Activated CD4-positive, alpha-beta T cell treated with anti-CD3 and anti-CD28 coated beads for 36 hours (primary cell): ENCODE results near the gene CTTNBP2NL. TPM values are rescaled to one million over a fixed set of nuclear protein-coding genes. Genes with fewer than 3 reads are reported as not detected.

ENCODE experiments used
- ATAC-seq: fragments of 200-7000 bp; cut with Tn5 transposase; one replicate; pipeline ENCODE4 v1.10.0; 2021; ENCODE audit warnings: mild to moderate bottlenecking, moderate library complexity
- CTCF ChIA-PET: fragments of 350-600 bp; sonication (Branson Sonifier 250); formaldehyde crosslinking; loops from one replicate; lab custom pipeline; 2021; ENCODE audit warnings: antibody characterized with exemption; lab: Charles Lee
- POLR2A ChIA-PET: fragments of 350-600 bp; sonication (Branson Sonifier 250); formaldehyde crosslinking; loops from one replicate; lab custom pipeline; 2021; ENCODE audit warnings: antibody characterized with exemption, inconsistent platforms; lab: Charles Lee
- DNase-seq: peaks from one replicate; pipeline ENCODE4 v3.0.0-alpha.2; 2020
- H3K27ac Mint-ChIP-seq: one replicate; pipeline ENCODE4 v1.8.0; 2021; ENCODE audit warnings: mixed read lengths
- H3K27me3 Mint-ChIP-seq: one replicate; pipeline ENCODE4 v1.8.0; 2021; ENCODE audit warnings: mixed read lengths
- H3K36me3 Mint-ChIP-seq: one replicate; pipeline ENCODE4 v1.8.0; 2021; ENCODE audit warnings: low read depth, mixed read lengths
- H3K4me1 Mint-ChIP-seq: one replicate; pipeline ENCODE4 v1.8.0; 2021; ENCODE audit warnings: mixed read lengths
- H3K4me3 Mint-ChIP-seq: one replicate; pipeline ENCODE4 v1.8.0; 2021; ENCODE audit warnings: mild to moderate bottlenecking, moderate library complexity, mixed read lengths
- H3K9me3 Mint-ChIP-seq: one replicate; pipeline ENCODE4 v1.8.0; 2021; ENCODE audit warnings: low read depth, mixed read lengths
- intact Hi-C, 2 experiments: fragments of 100-400 bp; cut with DNase I in 1 of 2; cut with micrococcal nuclease in 1 of 2; formaldehyde crosslinking; loops; one replicate each; pipeline versions ENCODE4 v1.14.2 to v1.15.1; 2022 to 2024; cut with DNase I, micrococcal nuclease
- total RNA-seq, 2 experiments: library from RNA; stranded (reverse); gene quantifications; one replicate each; pipeline ENCODE4 v1.2.3, GENCODE V29; 2021

CTTNBP2NL gene
- total RNA-seq, 2 experiments from 2014 or later: 2.9 to 3.3 TPM

GRCh38 chr1:112493351-112493750 is 97.3 kb downstream of the CTTNBP2NL start:
- H3K4me3 Mint-ChIP-seq: no peak overlapping the region

GRCh38 chr1:112496290-112496689 is 100.3 kb downstream of the CTTNBP2NL start:
- Mint-ChIP-seq H3K36me3 (no peaks in the 10 kb centered on the region), H3K9me3 (no peaks in the 10 kb centered on the region), H3K4me3 (no peak overlapping the region), H3K4me1 (no peaks in the 10 kb centered on the region), H3K27me3 (peaks cover 22% of the 10 kb centered on the region), H3K27ac (no peak overlapping the region)
- intact Hi-C loops: no loop called here
- ChIA-PET POLR2A (no interaction called here), CTCF (no interaction called here)
- ATAC-seq (no peak), DNase-seq (no peak)

More at GRCh38 chr1:112493351-112493750, 97.3 kb downstream of the CTTNBP2NL start:
- Mint-ChIP-seq H3K27me3 (peaks cover 10% of the 10 kb centered on the region), H3K9me3 (no peaks in the 10 kb centered on the region), H3K36me3 (no peaks in the 10 kb centered on the region), H3K27ac (no peak overlapping the region), H3K4me1 (no peaks in the 10 kb centered on the region)
- ATAC-seq (no peak), DNase-seq (no peak)
- CTCF ChIA-PET: interaction anchor here (1.4 to 1.9 kb wide), 2 partner anchors 8 to 13 kb away, joined by 4 to 5 read pairs; no protein-coding TSS in a partner anchor
- intact Hi-C loops: no loop called here
- POLR2A ChIA-PET: no interaction called here

GRCh38 chr1:112501810-112502641 is 106.0 kb downstream of the CTTNBP2NL start:
- H3K4me3 Mint-ChIP-seq: peak overlapping the region; percentile 26
- DNase-seq (peak; percentile 77), ATAC-seq (peak; percentile 79)
- ChIA-PET POLR2A (no interaction called here), CTCF (interaction anchor here (0.6 to 2.6 kb wide), 21 partner anchors 12 to 435 kb away, joined by 3 to 16 read pairs (median 4); partner anchors contain the start of gene PPM1J)
- peaks cover 4% of the 10 kb centered on the region for H3K4me1 Mint-ChIP-seq
- H3K27me3 Mint-ChIP-seq: peaks cover 49% of the 10 kb centered on the region
- no peak overlapping the region for H3K27ac Mint-ChIP-seq
- H3K9me3 Mint-ChIP-seq: no peaks in the 10 kb centered on the region
- no peaks in the 10 kb centered on the region for H3K36me3 Mint-ChIP-seq
- intact Hi-C loops: loop anchor here (1.0 to 5.0 kb wide), 4 partner anchors 110 to 205 kb away; partner anchors contain the start of gene RHOC (in 2 of the 2)

- Mint-ChIP-seq H3K4me3 (no peak overlapping the region), H3K27ac (no peak overlapping the region), H3K4me1 (peaks cover 4% of the 10 kb centered on the region), H3K27me3 (peaks cover 54% of the 10 kb centered on the region), H3K36me3 (no peaks in the 10 kb centered on the region), H3K9me3 (no peaks in the 10 kb centered on the region)
- intact Hi-C loops: loop anchor here (1.0 to 5.0 kb wide), 2 partner anchors 109 to 111 kb away; no protein-coding TSS in a partner anchor
- ChIA-PET CTCF (interaction anchor here (0.6 to 2.6 kb wide), 5 partner anchors 57 to 211 kb away, joined by 3 to 16 read pairs (median 4); no protein-coding TSS in a partner anchor), POLR2A (no interaction called here)
- no peak for ATAC-seq
- DNase-seq: no peak
Observed at GRCh38 chr1:112502826-112503225, 106.8 kb downstream of the CTTNBP2NL start.

- DNase-seq: no peak
- peaks cover 48% of the 10 kb centered on the region for H3K27me3 Mint-ChIP-seq
- no peaks in the 10 kb centered on the region for H3K36me3 Mint-ChIP-seq
- no peak overlapping the region for H3K4me3 Mint-ChIP-seq
- no peaks in the 10 kb centered on the region for H3K9me3 Mint-ChIP-seq
- ChIA-PET POLR2A (interaction anchor here (0.7 kb wide), 1 partner anchor 171 kb away, joined by 3 read pairs; no protein-coding TSS in a partner anchor), CTCF (interaction anchor here (0.6 kb wide), 2 partner anchors 14 to 1181 kb away, joined by 3 to 4 read pairs; no protein-coding TSS in a partner anchor)
- peaks cover 4% of the 10 kb centered on the region for H3K4me1 Mint-ChIP-seq
- no peak overlapping the region for H3K27ac Mint-ChIP-seq
- intact Hi-C loops: loop anchor here in 1 of 2 experiments (5.0 kb wide), 1 partner anchor 108 kb away; no protein-coding TSS in a partner anchor
- ATAC-seq: no peak
Observed at GRCh38 chr1:112504001-112504660, 108.1 kb downstream of the CTTNBP2NL start.

GRCh38 chr1:112504661-112505399 is 108.8 kb downstream of the CTTNBP2NL start:
- Mint-ChIP-seq H3K9me3 (no peaks in the 10 kb centered on the region), H3K4me3 (no peak overlapping the region), H3K36me3 (no peaks in the 10 kb centered on the region), H3K4me1 (peaks cover 4% of the 10 kb centered on the region), H3K27me3 (peaks cover 48% of the 10 kb centered on the region), H3K27ac (no peak overlapping the region)
- DNase-seq (no peak), ATAC-seq (no peak)
- ChIA-PET CTCF (interaction anchor here (0.6 kb wide), 2 partner anchors 13 to 1182 kb away, joined by 3 to 4 read pairs; no protein-coding TSS in a partner anchor), POLR2A (interaction anchor here (0.7 kb wide), 1 partner anchor 171 kb away, joined by 3 read pairs; no protein-coding TSS in a partner anchor)
- intact Hi-C loops: loop anchor here in 1 of 2 experiments (5.0 kb wide), 1 partner anchor 107 kb away; no protein-coding TSS in a partner anchor

- H3K4me3 Mint-ChIP-seq: no peak overlapping the region
- DNase-seq (no peak), ATAC-seq (no peak)
- ChIA-PET CTCF (interaction anchor here (0.7 to 1.4 kb wide), 2 partner anchors 13 to 202 kb away, joined by 3 to 5 read pairs; no protein-coding TSS in a partner anchor), POLR2A (no interaction called here)
- intact Hi-C loops: no loop called here
- H3K4me1 Mint-ChIP-seq: peaks cover 4% of the 10 kb centered on the region
- no peaks in the 10 kb centered on the region for H3K9me3 Mint-ChIP-seq
- H3K27ac Mint-ChIP-seq: no peak overlapping the region
- H3K36me3 Mint-ChIP-seq: no peaks in the 10 kb centered on the region
- H3K27me3 Mint-ChIP-seq: peaks cover 49% of the 10 kb centered on the region
Observed at GRCh38 chr1:112505400-112505785, 109.4 kb downstream of the CTTNBP2NL start.

- no peak for ATAC-seq
- peaks cover 4% of the 10 kb centered on the region for H3K4me1 Mint-ChIP-seq
- no peaks in the 10 kb centered on the region for H3K9me3 Mint-ChIP-seq
- no peak overlapping the region for H3K4me3 Mint-ChIP-seq
- H3K36me3 Mint-ChIP-seq: no peaks in the 10 kb centered on the region
- H3K27ac Mint-ChIP-seq: no peak overlapping the region
- intact Hi-C loops: no loop called here
- POLR2A ChIA-PET: interaction anchor here (0.6 kb wide), 1 partner anchor 534 kb away, joined by 3 read pairs; no protein-coding TSS in a partner anchor
- no peak for DNase-seq
- peaks cover 48% of the 10 kb centered on the region for H3K27me3 Mint-ChIP-seq
- CTCF ChIA-PET: interaction anchor here (0.6 to 1.4 kb wide), 3 partner anchors 13 to 444 kb away, joined by 3 to 5 read pairs (median 3); no protein-coding TSS in a partner anchor
Observed at GRCh38 chr1:112505878-112506277, 109.9 kb downstream of the CTTNBP2NL start.

- intact Hi-C loops: no loop called here
- POLR2A ChIA-PET: interaction anchor here (0.6 kb wide), 1 partner anchor 534 kb away, joined by 3 read pairs; no protein-coding TSS in a partner anchor
- H3K36me3 Mint-ChIP-seq: no peaks in the 10 kb centered on the region
- no peak for DNase-seq
- H3K27ac Mint-ChIP-seq: no peak overlapping the region
- peaks cover 44% of the 10 kb centered on the region for H3K27me3 Mint-ChIP-seq
- H3K4me1 Mint-ChIP-seq: peaks cover 4% of the 10 kb centered on the region
- ATAC-seq: no peak
- H3K9me3 Mint-ChIP-seq: no peaks in the 10 kb centered on the region
- H3K4me3 Mint-ChIP-seq: no peak overlapping the region
- CTCF ChIA-PET: interaction anchor here (0.6 to 1.4 kb wide), 2 partner anchors 14 to 443 kb away, joined by 3 to 5 read pairs; no protein-coding TSS in a partner anchor
Observed at GRCh38 chr1:112506306-112506705, 110.3 kb downstream of the CTTNBP2NL start.

- DNase-seq (no peak), ATAC-seq (no peak)
- no peak overlapping the region for H3K4me3 Mint-ChIP-seq
- ChIA-PET POLR2A (no interaction called here), CTCF (interaction anchor here (1.4 kb wide), 1 partner anchor 14 kb away, joined by 5 read pairs; no protein-coding TSS in a partner anchor)
- no peak overlapping the region for H3K27ac Mint-ChIP-seq
- H3K4me1 Mint-ChIP-seq: peaks cover 2% of the 10 kb centered on the region
- H3K27me3 Mint-ChIP-seq: peaks cover 39% of the 10 kb centered on the region
- intact Hi-C loops: no loop called here
- H3K36me3 Mint-ChIP-seq: no peaks in the 10 kb centered on the region
- H3K9me3 Mint-ChIP-seq: no peaks in the 10 kb centered on the region
Observed at GRCh38 chr1:112506731-112507130, 110.7 kb downstream of the CTTNBP2NL start.
